Fibroblast of skin of left biceps (primary cell): ENCODE measurements around the gene PRMT2.
"Not testable (repeated sequence)": the region's sequence is repeated elsewhere in the genome, so short reads cannot be mapped to it uniquely, and the experiment has no call there.

Experiments
- DNase-seq, 2 experiments: peaks; one replicate each; pipeline ENCODE4 v3.0.0-alpha.2; 2013; ENCODE audit warnings: low read depth in 2 of 2

PRMT2 gene

DNA sequence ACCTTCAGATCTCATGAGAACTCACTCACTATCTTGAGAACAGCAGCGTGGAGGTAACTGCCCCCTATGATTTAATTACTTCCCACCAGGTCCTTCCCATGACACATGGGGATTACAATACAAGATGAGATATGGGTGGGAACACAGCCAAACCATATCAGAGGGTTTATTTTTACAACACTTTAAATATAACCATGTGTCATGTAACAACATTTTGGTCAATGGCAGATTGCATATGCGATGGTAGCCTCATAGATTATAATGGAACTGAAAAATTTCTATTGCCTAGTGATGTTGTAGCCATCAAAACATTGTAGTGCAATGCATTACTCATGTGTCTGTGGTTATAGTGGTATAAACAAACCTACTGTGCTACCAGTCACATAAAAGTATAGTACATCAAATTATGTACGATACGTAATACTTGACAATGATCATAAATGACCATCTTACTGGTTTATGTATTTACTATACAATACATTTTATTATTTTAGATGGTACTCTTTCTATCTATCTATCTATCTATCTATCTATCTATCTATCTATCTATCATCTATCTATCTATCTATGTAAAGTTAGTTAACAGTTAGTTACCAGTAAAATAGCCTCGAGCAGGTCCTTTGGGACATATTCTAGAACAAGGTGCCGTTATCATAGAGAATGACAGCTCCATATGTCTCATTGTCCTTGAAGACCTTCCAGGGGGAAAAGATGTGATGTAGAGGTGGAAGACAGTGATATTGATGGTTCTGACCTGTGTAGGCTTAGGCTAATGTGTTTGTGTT is 18.0 kb upstream of the PRMT2 start:
- DNase-seq = peak in 1 of 2 experiments; percentile 19

DNA sequence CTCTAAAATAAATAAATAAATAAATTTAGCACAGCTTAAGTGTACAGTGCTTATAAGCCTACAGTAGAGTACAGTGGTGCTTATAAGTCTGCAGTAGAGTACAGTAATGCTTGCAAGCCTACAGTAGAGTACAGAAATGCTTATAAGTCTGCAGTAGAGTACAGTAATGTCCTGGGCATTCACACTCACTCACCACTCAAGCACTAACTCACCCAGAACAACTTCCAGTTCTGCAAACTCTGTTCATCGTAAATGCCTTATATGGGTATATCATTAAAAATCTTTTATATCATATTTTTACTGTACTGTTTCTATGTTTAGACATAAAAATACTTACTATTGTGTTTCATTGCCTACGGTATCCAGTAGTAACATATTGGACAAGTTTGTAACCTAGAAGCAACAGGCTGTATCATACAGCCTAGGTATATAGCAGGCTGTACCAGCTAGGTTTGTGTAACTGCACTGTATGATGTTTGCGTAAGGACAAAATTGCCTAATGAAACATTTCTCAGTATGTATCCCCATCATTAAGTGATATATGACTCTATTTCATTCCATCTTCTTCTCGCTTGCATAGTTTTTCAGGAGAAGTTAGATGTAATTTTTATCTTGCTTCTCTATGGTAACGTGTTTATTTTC is 16.6 kb upstream of the PRMT2 start:
- no peak for DNase-seq

DNA sequence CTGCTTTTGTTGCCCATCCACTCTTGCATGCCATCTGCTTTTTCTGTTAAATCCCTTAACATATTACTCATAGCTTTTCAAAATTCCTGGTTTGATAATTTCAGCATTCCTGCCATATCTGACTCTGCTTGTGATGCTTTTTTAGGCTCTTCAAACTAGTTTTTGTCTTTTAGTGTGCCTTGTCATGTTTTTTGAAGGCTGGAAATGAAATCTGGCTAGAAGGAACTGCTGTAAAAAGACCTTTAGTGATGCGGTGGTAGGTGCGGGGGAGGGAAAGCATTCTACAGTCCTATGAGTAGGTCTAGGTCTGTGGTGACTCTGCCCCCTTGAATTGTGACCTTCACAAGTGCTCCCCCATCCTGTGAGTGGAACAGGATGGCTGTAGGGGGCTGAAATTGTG is 15.6 kb upstream of the PRMT2 start:
- DNase-seq = peak in 1 of 2 experiments; percentile 6

DNA sequence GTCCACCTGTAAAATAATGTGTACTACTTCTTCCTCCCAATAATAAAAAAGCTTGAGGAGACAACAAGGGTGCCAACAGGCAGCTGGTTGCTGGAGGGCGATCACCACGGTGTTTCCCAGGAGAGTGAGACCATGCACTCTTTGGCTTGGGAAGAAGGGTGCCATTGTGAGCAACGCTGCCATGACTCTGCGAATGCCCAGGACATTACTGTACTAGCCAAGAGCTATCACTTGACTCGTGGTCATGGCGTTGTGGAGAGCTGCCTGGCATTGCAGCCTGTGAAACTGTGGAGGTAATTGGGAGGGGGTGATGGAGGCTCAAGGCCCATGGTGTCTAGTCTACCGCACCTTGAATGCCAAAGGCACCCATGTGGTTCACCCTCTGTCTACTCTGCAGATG is 14.6 kb upstream of the PRMT2 start:
- DNase-seq = no peak

DNA sequence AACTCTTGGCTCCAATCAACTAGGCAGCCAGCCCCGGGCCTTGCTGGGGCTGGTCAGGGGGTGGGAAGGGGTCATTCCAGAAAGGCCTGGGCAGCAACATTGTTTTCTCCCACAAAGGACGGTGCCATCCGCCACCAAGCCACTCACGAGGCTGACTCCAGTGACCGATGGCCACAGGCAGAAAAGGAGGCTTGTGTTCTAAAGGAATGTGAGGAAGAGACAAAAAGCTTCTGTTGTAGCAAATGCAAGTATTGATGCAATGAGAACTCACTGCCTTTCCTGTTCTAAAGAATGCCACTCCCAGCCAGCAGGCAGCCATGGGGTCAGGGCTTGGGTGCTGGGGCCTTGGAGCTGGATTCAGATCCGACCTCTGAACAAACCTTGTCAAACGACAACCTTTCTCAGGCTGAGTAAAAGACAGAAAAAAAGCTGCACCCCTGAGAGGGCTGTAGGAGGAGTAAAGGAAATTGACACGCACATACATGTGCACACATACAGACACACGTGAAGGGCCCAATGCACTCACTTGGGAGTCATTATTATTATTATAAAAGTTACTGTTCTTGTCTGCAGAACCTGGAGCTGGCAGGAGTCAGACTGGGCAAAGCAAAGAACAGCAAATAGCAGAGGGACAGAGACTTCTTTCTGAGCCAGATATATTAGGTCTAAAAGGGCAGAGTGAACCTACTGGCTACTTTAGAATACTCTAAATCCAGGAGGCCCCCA is 13.9 kb upstream of the PRMT2 start:
- DNase-seq = no peak

DNA sequence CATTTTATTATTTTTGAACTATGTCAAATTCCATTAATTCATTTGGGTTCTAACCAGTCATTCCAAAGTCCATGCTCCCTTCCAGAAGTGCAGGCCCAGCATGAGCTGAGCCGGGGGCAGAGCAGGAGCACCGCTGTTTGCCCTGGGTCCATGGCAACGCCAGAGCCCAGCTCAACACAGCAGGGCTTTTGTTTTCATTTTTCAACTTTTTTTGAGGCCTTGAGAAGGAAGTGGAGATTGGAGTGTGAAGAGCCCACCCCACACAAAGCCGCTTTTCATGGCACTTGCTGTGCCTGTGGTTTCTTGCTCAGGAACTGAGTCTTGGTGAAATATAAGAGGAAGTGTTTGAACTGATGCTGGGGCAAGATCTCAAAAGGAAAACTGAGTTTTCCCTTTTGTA is 13.2 kb upstream of the PRMT2 start:
- DNase-seq = no peak

DNA sequence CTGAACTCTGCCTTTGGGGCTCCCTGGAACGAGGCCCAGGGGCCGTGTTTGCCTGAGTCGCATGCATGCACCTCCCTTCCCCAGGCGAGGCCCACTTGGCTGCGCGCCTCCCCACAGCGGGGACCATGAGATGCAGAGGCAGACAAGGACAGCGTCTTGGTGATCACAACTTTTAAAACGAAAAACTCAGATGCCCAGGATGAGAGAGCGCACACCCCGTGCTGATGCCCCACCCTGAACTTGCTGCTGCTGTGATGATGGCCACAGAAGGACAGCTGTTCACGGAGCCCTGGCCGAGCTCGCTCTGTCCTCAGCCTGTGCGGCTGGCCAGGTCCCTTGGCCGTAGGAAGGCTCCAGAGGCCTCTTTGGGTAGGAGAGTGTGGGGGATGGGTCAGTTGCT is 11.4 kb upstream of the PRMT2 start:
- DNase-seq = no peak

DNA sequence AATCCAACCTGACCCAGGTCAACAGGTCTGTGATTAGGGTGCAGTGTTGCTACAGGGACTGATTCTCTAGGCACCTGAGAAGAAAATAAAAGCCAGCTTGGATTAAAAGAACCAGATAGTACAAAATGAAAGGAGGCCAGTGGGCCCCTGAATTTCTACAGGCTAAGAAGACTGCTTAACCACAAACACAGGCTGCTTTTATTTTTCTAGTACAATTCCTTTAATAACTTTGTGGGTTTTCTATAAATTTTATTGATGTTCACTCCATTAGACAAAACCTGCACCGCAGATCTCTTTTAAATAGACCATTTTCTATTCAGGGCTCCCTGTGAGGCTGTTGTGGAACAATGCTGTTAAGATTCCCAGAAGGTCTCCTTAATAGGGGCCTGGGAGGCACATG is 9.7 kb upstream of the PRMT2 start:
- no peak for DNase-seq

DNA sequence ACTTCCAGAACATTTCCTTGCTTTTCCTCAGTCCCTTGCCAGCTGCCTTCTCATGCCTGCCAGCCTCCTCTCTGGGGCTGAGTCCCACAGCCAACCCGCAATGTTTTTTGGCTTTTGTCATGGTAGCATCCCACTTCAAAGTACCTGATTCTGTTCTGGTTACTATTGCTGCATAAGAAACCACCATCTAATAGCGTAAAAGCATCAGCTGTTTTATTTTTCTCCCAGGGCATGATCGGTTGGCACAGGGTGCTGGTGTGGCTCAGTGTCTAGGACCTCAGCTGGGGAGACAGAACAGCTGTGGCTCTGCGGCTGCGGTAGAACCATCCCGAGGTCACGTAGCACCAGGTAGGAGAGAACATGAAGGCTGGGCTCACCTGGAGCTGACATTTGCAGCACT is 8.9 kb upstream of the PRMT2 start:
- no peak for DNase-seq

DNA sequence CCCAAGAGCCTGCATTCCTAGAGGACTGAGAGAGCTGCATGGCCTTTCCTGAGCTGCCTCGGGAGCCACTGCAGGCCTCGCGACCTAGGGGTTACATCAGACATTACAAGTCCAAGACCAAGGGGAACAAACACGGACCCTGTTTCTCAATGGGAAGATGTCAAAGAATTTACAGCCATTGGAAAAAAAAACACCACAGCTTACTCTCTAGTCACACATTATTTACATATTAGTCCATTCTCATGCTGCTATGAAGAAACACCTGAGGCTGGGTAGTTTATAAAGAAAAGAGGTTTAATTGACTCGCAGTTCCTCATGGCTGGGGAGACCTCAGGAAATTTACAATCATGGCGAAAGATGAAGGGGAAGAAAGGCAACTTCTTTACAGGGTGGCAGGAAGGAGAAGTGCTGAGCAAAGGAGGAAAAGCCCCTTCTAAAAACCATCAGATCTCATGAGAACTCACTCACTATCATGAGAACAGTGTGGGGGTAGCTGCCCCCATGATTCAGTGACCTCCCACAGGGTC is 8.4 kb upstream of the PRMT2 start:
- no peak for DNase-seq

DNA sequence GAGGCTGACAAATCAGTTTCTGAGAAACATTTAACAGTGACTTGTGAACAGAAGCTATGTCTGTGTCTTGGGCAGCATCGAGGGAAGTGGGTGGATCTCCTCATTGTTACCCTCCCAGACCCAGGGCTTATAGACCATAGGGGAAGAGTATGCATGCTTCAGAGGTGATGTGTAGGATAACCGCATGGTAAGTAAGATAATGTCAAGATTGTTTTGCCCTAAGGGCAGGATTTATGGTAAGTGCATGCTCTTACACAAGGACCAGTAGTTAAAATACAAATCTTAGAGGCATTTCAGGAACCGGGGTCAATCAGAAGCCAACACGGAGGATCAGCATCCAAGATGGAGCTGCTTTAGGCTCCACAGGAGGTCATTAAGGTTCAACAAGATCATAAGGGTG is 7.7 kb upstream of the PRMT2 start:
- no peak for DNase-seq

DNA sequence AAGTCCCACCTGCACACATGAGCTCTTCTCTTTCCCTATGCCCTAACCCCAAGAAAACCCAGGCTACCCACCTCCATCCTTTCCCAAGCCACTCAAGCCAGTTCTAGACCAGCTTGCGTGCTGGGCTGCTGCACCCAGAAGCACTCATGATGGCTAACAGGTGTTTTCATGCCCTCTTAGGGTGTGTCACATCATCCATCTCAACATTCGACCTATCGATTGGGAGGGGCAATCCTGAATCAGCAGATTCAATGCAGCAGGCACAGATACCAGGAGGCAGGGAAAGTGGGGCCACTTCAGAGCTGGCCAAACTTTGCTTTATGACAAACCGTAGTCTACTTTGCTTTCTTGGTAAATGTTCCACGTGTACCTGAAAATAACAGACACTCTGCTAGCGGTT is 6.6 kb upstream of the PRMT2 start:
- no peak for DNase-seq

DNA sequence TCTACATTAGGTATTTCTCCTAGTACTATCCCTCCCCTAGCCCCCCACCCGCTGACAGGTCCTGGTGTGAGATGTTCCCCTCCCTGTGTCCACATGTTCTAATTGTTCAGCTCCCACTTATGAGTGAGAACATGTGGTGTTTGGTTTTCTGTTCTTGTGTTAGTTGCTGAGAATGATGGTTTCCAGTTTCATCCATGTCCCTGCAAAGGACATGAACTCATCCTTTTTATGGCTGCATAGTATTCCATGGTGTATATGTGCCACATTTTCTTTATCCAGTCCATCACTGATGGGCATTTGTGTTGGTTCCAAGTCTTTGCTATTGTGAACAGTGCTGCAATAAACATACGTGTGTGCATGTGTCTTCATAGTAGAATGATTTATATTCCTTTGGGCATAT is 4.6 kb upstream of the PRMT2 start:
- DNase-seq = not testable (repeated sequence)

DNA sequence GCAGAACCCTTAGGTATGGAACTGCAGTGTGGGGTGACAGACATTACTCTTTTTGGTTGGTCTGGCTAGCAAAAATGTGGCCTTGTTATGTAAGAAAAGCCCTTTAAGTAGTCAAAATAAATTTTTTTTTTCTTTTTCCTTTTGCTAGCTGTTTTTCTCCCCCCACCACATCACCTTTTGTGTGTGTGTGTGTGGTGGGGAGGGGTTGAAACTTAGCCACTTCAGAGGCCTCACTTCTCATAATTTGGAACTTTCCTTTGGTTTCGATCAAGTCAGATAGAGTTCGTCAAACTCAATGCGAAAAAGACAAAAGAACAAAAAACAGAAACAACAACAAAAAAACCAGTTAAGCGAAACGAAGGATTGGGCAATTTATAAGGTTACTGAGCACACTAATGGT is 1.9 kb upstream of the PRMT2 start:
- DNase-seq = no peak

DNA sequence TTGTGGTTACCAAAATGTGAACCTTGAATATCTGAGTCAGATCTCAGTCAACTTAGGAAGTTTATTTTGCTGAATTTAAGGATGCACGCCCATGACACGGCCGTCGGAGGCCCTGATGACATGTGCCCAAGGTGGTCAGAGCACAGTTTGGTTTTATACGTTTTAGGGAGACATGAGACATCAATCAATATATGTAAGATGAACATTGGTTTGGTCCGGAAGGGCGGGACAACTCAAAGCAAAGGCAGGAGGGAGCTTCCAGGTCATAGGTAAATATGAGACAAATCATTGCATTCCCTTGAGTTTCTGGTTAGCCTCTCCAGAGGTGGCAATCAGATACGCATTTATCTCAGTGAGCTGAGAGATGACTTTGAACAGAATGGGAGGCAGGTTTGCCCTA is 1.0 kb upstream of the PRMT2 start:
- no peak for DNase-seq

DNA sequence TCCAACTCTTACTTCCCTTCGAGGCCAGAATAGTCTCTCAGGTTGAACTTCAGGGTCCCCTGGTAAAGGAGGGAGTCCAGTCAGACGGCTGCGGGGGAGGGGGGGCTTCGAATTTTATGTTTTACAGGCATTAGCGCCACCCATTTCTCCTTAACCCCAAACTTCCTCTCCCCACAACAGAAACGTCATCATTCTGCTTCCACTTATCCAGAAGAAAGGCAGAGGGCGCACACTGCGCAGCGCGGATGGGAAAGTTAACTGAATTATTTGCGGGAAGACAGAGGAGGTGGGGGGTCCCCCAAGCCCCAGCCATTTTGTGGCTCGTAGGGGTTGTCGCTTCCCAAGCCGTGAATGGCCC is 529 bp upstream of the PRMT2 start:
- DNase-seq = peak; percentile 86

DNA sequence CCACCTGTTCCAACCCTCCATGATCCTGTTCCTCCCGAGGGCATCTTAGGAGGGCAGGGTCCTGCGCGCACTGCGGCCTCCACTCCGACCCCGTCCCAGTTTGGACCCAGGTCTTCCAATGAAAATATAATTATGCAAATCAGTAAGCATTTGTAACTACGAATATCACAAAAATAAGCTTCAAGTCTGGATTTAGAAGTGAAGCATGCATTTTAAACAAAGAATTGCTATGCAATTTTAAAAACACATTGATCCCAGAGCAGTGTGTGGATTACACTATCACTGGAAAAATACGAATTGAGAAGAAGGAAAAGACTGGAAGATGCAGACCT is 673 bp downstream of the PRMT2 start:
- DNase-seq = no peak

DNA sequence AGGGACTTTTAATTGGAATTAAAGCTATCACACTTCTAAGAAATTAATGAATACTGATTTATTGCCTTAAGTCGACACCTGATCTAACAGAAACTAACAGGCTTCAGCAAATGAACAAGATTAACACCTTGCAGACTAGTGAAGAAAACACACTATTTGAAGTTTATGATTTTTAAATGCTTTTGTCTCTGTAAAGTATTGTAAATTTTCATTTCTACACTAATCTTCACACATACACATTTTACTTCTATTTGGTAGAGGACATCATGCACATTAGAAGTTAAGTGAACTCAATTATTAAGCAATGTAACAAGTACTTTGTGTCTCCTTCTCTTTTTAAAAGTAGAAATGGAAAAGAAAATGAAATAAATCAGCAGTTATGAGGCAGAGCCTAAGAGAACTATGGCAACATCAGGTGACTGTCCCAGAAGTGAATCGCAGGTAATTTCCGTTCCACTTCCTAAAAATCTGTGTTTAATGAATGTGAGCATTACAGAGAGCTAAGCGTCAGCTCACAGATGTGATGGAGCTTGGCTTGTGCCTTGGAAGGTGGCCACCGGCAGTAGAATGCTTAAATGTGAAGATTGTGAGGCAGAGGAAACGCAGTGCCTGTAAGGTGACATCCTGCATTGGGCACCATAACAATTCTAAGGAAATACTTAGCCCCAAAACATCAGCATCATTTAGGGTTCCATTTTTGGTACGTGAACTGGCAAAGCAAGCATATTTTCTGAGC is 1.2 kb downstream of the PRMT2 start:
- no peak for DNase-seq

DNA sequence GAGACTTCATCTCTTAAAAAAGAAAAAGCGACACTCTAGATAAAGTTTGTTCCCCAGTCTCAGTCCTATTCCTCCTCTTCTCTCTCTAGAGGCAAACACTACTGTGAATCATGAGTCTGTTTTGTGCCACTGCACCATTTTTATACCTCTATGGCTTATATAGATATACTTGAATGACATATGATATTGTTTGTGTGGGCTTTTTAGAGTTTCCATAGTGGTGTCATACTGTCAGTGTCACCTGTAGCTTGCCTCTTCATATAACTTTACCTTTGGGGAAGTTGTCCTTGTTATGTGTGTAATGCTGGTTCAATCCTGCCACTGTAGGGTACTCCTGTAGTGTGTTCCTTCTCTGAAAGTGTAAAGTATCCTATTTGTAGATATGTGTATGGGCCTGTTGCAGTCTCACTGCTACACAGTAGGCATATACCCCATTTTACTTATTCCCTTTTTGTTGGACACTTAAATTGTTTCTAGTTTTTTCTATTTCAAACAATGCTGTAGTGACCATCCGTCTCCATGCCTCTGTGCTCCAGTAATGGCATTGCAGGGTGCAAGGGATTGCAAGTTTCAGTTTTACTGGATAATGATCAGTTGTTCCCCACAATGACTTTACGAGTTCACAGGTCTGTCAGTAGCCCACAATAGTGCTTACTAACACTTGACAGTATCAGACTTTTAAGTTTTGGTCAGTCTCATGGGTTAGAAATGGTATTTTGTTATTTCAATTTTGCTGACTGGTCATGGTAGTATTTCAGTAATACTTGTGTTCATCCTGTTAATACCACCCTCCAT is 2.7 kb downstream of the PRMT2 start:
- no peak for DNase-seq

DNA sequence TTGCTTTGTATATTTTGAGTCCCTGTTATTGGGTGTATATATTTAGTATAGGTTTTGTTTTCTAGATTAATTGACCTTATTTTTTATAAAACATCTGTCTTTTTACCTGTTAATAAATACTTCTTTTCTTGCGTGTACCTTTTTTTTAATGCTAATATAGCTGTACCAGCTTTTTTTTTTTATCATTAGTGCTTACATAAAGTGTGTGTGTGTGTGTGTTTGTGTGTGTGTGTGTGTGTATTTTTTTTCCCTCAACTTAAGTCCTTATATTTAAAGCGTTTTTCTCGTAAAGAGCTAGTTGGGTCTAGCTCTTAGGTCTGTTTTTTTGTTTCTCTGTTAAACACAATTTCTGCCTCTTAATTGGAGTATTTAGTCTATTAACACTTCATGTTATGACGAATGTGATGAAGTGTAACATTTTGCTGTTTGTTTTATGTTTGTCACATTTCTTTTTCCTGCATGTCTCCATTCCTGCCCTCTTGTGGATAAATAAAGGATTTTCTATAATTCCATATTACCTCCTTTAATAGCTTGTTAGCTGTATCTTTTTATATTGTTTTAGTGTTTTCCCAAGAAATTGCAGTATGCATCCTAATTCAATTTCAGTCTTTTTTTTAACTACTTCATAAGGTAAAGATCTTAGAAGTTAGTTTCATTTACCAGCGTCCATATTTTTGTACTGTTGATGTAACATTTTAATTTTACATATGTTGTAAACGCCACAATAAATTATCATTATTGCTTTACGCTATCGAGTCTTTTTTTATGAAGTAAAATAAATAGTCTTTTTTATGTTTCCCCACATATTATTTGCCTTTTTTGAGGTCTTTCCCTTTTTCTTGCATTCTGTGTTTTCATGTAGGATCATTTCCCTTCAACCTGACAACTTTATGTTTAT is 4.3 kb downstream of the PRMT2 start:
- no peak for DNase-seq
